NCI-H524 treated with DMSO at 0.1 percent for 48 hours (cell line): ENCODE results near the gene WNT7A.

ENCODE experiments used
- DNase-seq: peaks from one replicate; lab custom pipeline; 2025; lab: John Stamatoyannopoulos, UW

The WNT7A gene

GRCh38 chr3:13884851-13885703 lies 5.2 kb upstream of the WNT7A start:
- no peak for DNase-seq

GRCh38 chr3:13883681-13884080 lies 3.8 kb upstream of the WNT7A start:
- no peak for DNase-seq

- DNase-seq, result no peak
Measured at GRCh38 chr3:13882876-13883275, 3.0 kb upstream of the WNT7A start.

GRCh38 chr3:13881536-13882410 lies 1.9 kb upstream of the WNT7A start:
- no peak for DNase-seq

- no peak for DNase-seq
Measured at GRCh38 chr3:13880811-13881156, 913 bp upstream of the WNT7A start.

GRCh38 chr3:13879102-13879945 lies 547 bp downstream of the WNT7A start:
- DNase-seq, result no peak

- no peak for DNase-seq
Measured at GRCh38 chr3:13878281-13879101, 1.4 kb downstream of the WNT7A start.

GRCh38 chr3:13877911-13878280 lies 2.0 kb downstream of the WNT7A start:
- no peak for DNase-seq

GRCh38 chr3:13876451-13877100 lies 3.3 kb downstream of the WNT7A start:
- no peak for DNase-seq

- DNase-seq, result no peak
Measured at GRCh38 chr3:13874891-13875290, 5.0 kb downstream of the WNT7A start.

GRCh38 chr3:13873818-13874217 lies 6.1 kb downstream of the WNT7A start:
- DNase-seq, result no peak

GRCh38 chr3:13872451-13872850 lies 7.4 kb downstream of the WNT7A start:
- DNase-seq, result no peak

- DNase-seq, result no peak
Measured at GRCh38 chr3:13871791-13872190, 8.1 kb downstream of the WNT7A start.

- no peak for DNase-seq
Measured at GRCh38 chr3:13870902-13871301, 9.0 kb downstream of the WNT7A start.

GRCh38 chr3:13869761-13870343 lies 10.0 kb downstream of the WNT7A start:
- DNase-seq, result no peak

- no peak for DNase-seq
Measured at GRCh38 chr3:13868844-13869724, 10.8 kb downstream of the WNT7A start.

GRCh38 chr3:13867732-13868131 lies 12.1 kb downstream of the WNT7A start:
- no peak for DNase-seq

- DNase-seq, result no peak
Measured at GRCh38 chr3:13866041-13866965, 13.6 kb downstream of the WNT7A start.
